Neuronal stem cell (in vitro differentiated cells): ENCODE data around the gene DTX3.
"Not testable (repeated sequence)": the region's sequence is repeated elsewhere in the genome, so short reads cannot be mapped to it uniquely, and the experiment has no call there.

Experiments used
- DNase-seq: peaks from one replicate; pipeline ENCODE4 v3.0.0-alpha.2; 2013; ENCODE audit warnings: low spot score
- H2AFZ ChIP-seq: one replicate; pipeline ENCODE4 v1.6.1; 2013; ENCODE audit warnings: mild to moderate bottlenecking, low read length, inconsistent platforms
- H2AK5ac ChIP-seq: 2 replicates; pipeline ENCODE4 v1.6.1; 2013; ENCODE audit warnings: low read depth, mild to moderate bottlenecking, inconsistent platforms, low read length, moderate library complexity, mixed read lengths
- H2BK120ac ChIP-seq: 2 replicates; pipeline ENCODE4 v1.6.1; 2013; ENCODE audit warnings: low read depth, mild to moderate bottlenecking, inconsistent platforms, low read length, moderate library complexity, mixed read lengths
- H2BK12ac ChIP-seq: one replicate; pipeline ENCODE4 v1.6.1; 2013; ENCODE audit warnings: low read length, inconsistent platforms
- H2BK15ac ChIP-seq: 2 replicates; pipeline ENCODE4 v1.6.1; 2013; ENCODE audit warnings: mild to moderate bottlenecking, low read length, inconsistent platforms, mixed read lengths
- H2BK5ac ChIP-seq: one replicate; pipeline ENCODE4 v1.6.1; 2013; ENCODE audit warnings: inconsistent platforms, mild to moderate bottlenecking, low read length, moderate library complexity
- H3K14ac ChIP-seq: one replicate; pipeline ENCODE4 v1.6.1; 2013; ENCODE audit warnings: low read length, inconsistent platforms
- H3K18ac ChIP-seq: 2 replicates; pipeline ENCODE4 v1.6.1; 2013; ENCODE audit warnings: low read length, inconsistent platforms
- H3K23ac ChIP-seq: 2 replicates; pipeline ENCODE4 v1.6.1; 2013; ENCODE audit warnings: low read depth, mild to moderate bottlenecking, mixed read lengths, low read length, inconsistent platforms; ENCODE audit not compliant: poor library complexity
- H3K27ac ChIP-seq: replicated peaks from 3 replicates; pipeline ENCODE4 v1.5.1; 2013; ENCODE audit warnings: low read length, inconsistent platforms
- H3K27me3 ChIP-seq, 3 experiments: 2 replicates each; pipeline ENCODE4 v1.6.1; 2013; ENCODE audit warnings: low read length in 3 of 3, mild to moderate bottlenecking in 2 of 3, inconsistent platforms in 1 of 3, low read depth in 1 of 3, mixed read lengths in 1 of 3, moderate library complexity in 1 of 3; ENCODE audit not compliant: control insufficient read depth in 3 of 3, insufficient read depth in 3 of 3
- H3K36me3 ChIP-seq, 2 donors: replicated peaks in 1 of 2; 2 replicates each; pipeline ENCODE4 v1.6.1; 2013; ENCODE audit warnings: low read length in 2 of 2; ENCODE audit not compliant: control insufficient read depth in 2 of 2, insufficient read depth in 2 of 2
- H3K4ac ChIP-seq: 2 replicates; pipeline ENCODE4 v1.6.1; 2013; ENCODE audit warnings: inconsistent platforms, mild to moderate bottlenecking, low read length, moderate library complexity
- H3K4me1 ChIP-seq, 2 donors: 1 replicate in 1 of 2; 2 replicates in 1 of 2; pipeline ENCODE4 v1.6.1; 2013; ENCODE audit warnings: low read length in 2 of 2, low read depth in 1 of 2; ENCODE audit not compliant: control insufficient read depth in 2 of 2, insufficient read depth in 1 of 2
- H3K4me2 ChIP-seq: one replicate; pipeline ENCODE4 v1.6.1; 2013; ENCODE audit warnings: mild to moderate bottlenecking, low read length, inconsistent platforms; ENCODE audit not compliant: insufficient read depth, poor library complexity, severe bottlenecking
- H3K4me3 ChIP-seq, 2 donors: 2 replicates each; pipeline ENCODE4 v1.5.1; 2013; ENCODE audit warnings: low read length in 2 of 2, mild to moderate bottlenecking in 2 of 2, inconsistent platforms in 1 of 2, moderate library complexity in 1 of 2
- H3K79me1 ChIP-seq: one replicate; pipeline ENCODE4 v1.6.1; 2013; ENCODE audit warnings: low read depth, mild to moderate bottlenecking, inconsistent platforms, low read length, moderate library complexity
- H3K9ac ChIP-seq: one replicate; pipeline ENCODE4 v1.6.1; 2013; ENCODE audit warnings: mild to moderate bottlenecking, low read depth, low read length, inconsistent platforms; ENCODE audit not compliant: poor library complexity
- H3K9me3 ChIP-seq, 2 donors: replicated peaks in 1 of 2; 2 replicates each; pipeline versions ENCODE3 to v1.6.1; 2013; ENCODE audit warnings: low read length in 2 of 2, mild to moderate bottlenecking in 2 of 2, inconsistent platforms in 1 of 2, low read depth in 1 of 2, mixed read lengths in 1 of 2, moderate library complexity in 1 of 2; ENCODE audit not compliant: control insufficient read depth in 2 of 2, insufficient read depth in 1 of 2
- H4K8ac ChIP-seq: one replicate; pipeline ENCODE4 v1.6.1; 2013; ENCODE audit warnings: low read depth, mild to moderate bottlenecking, inconsistent platforms, low read length, moderate library complexity
- H4K91ac ChIP-seq: one replicate; pipeline ENCODE4 v1.6.1; 2013; ENCODE audit warnings: low read length, low read depth, mild to moderate bottlenecking, inconsistent platforms; ENCODE audit not compliant: poor library complexity
- WGBS, 2 donors: extraction: QIAGEN DNeasy Blood & Tissue Kit; methylation state at CpG; one replicate each; pipeline ENCODE4 v1.1.7; 2013; ENCODE audit warnings: missing lambda C conversion rate in 2 of 2, mixed read lengths in 1 of 2; ENCODE audit not compliant: insufficient read length in 2 of 2, insufficient replicate concordance in 1 of 2; ENCODE audit errors: extremely low coverage in 2 of 2; 5-methylcytosine and 5-hydroxymethylcytosine counted together

DTX3 gene

GRCh38 chr12:57632958-57633840, 28.6 kb downstream of the DTX3 start, which contains the start of gene B4GALNT1:
Gene B4GALNT1 (minus strand): TSS chr12:57633201. CDS start chr12:57632132, 1,069 bp downstream.
- H3K4me2 ChIP-seq = peak within 1 kb of the TSS; percentile 99
- peak within 1 kb of the TSS; percentile 98 for H2AFZ ChIP-seq
- no peak within 1 kb of the TSS for H2BK5ac ChIP-seq
- peak within 1 kb of the TSS; percentile 71 for H3K14ac ChIP-seq
- no peak within 1 kb of the TSS for H3K4ac ChIP-seq
- peak; percentile 76 for DNase-seq
- H3K9me3 ChIP-seq = peaks cover 0 to 3% of the 10 kb centered on the region in 2 donors
- no peak within 1 kb of the TSS for H3K27ac ChIP-seq
- H3K18ac ChIP-seq = peak within 1 kb of the TSS; percentile 92
- peaks cover 4 to 49% (median 20%) of the 10 kb centered on the region in 3 experiments for H3K27me3 ChIP-seq
- H4K8ac ChIP-seq = no peak within 1 kb of the TSS
- peak within 1 kb of the TSS; percentile 96 for H3K23ac ChIP-seq
- peaks cover 0 to 25% of the 10 kb centered on the region in 2 donors for H3K36me3 ChIP-seq
- peak within 1 kb of the TSS; percentile 84 for H3K9ac ChIP-seq
- 100% methylated on average over 1 of the region's 58 CpGs; no CpG with 5 or more reads in 1 of the 2 donors for WGBS, 2 donors
- H2BK120ac ChIP-seq = peak within 1 kb of the TSS; percentile 72
- peaks cover 9 to 10% of the 10 kb centered on the region in 2 donors for H3K4me1 ChIP-seq
- peak within 1 kb of the TSS; percentile 72 to 79 for H3K4me3 ChIP-seq
- H2BK15ac ChIP-seq = peak within 1 kb of the TSS; percentile 47
- H3K79me1 ChIP-seq = no peaks in the 10 kb centered on the region
- peak within 1 kb of the TSS; percentile 84 for H2BK12ac ChIP-seq
- no peak within 1 kb of the TSS for H2AK5ac ChIP-seq
- no peak within 1 kb of the TSS for H4K91ac ChIP-seq

GRCh38 chr12:57636731-57637130, 32.1 kb downstream of the DTX3 start:
- H3K27ac ChIP-seq, H2BK120ac ChIP-seq, H2AFZ ChIP-seq, H2AK5ac ChIP-seq, H2BK12ac ChIP-seq, H3K14ac ChIP-seq, H3K79me1 ChIP-seq, H3K4me2 ChIP-seq, H3K4ac ChIP-seq, H3K9me3 ChIP-seq, H3K18ac ChIP-seq, H4K8ac ChIP-seq, H3K4me3 ChIP-seq, DNase-seq, H2BK15ac ChIP-seq, H4K91ac ChIP-seq, H3K9ac ChIP-seq, H3K36me3 ChIP-seq, H3K4me1 ChIP-seq, H3K23ac ChIP-seq, H2BK5ac ChIP-seq: not testable (repeated sequence)
- peaks cover 7 to 22% (median 15%) of the 10 kb centered on the region in 3 experiments for H3K27me3 ChIP-seq
- WGBS, 2 donors = no CpG with 5 or more reads among the region's 9 CpGs

DNA sequence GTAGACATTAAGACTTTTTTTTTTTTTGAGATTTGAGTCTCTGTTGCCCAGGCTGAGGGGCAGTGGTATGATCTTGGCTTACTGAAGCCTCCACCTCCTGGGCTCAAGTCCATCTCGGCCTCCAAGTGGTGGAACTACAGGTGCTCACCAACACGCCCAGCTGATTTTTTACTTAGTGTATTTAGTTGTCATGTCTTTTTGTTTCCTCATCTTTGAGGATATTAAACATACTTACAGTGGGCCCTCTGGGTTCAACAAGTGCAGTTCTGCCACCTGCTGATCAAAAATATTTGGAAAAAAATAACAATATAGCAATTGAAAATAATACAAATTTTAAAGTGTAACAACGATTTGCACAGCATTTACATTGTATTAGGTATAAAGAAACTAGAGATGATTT, 32.7 kb downstream of the DTX3 start:
- H2BK12ac ChIP-seq = no peak overlapping the region
- no peaks in the 10 kb centered on the region for H3K79me1 ChIP-seq
- no peak overlapping the region for H2BK5ac ChIP-seq
- H3K4me3 ChIP-seq = no peak overlapping the region
- H4K8ac ChIP-seq = no peak overlapping the region
- no peaks in the 10 kb centered on the region for H3K36me3 ChIP-seq
- no peak overlapping the region for H3K4me2 ChIP-seq
- H3K27me3 ChIP-seq = peaks cover 1 to 22% (median 9%) of the 10 kb centered on the region in 3 experiments
- no peak overlapping the region for H3K9ac ChIP-seq
- no peaks in the 10 kb centered on the region for H3K9me3 ChIP-seq
- H3K18ac ChIP-seq = no peak overlapping the region
- H4K91ac ChIP-seq = no peak overlapping the region
- no CpG with 5 or more reads among the region's 3 CpGs for WGBS, 2 donors
- DNase-seq = no peak
- no peak overlapping the region for H2BK15ac ChIP-seq
- H2AK5ac ChIP-seq = no peak overlapping the region
- H3K14ac ChIP-seq = no peak overlapping the region
- H2BK120ac ChIP-seq = no peak overlapping the region
- H3K4ac ChIP-seq = no peak overlapping the region
- peaks cover 2% of the 10 kb centered on the region in 2 donors for H3K4me1 ChIP-seq
- no peak overlapping the region for H3K27ac ChIP-seq
- no peak overlapping the region for H2AFZ ChIP-seq
- H3K23ac ChIP-seq = no peak overlapping the region

GRCh38 chr12:57638096-57638495, 33.5 kb downstream of the DTX3 start:
- Histone ChIP-seq H3K9me3 (no peaks in the 10 kb centered on the region), H2BK120ac (no peak overlapping the region), H3K9ac (no peak overlapping the region), H4K8ac (no peak overlapping the region), H3K27me3 (peaks cover 0 to 22% (median 5%) of the 10 kb centered on the region in 3 experiments), H3K27ac (no peak overlapping the region), H3K4me3 (no peak overlapping the region), H2BK12ac (no peak overlapping the region), H3K4ac (no peak overlapping the region), H3K23ac (no peak overlapping the region), H3K14ac (no peak overlapping the region), H2BK15ac (no peak overlapping the region), H3K4me1 (peaks cover 2% of the 10 kb centered on the region in 2 donors), H2BK5ac (no peak overlapping the region), H2AK5ac (no peak overlapping the region), H2AFZ (no peak overlapping the region), H3K18ac (no peak overlapping the region), H3K79me1 (no peaks in the 10 kb centered on the region), H4K91ac (no peak overlapping the region), H3K4me2 (no peak overlapping the region), H3K36me3 (no peaks in the 10 kb centered on the region)
- WGBS, 2 donors = no CpG with 5 or more reads among the region's 3 CpGs
- no peak for DNase-seq
